ENCODE results near the gene IRGQ.

DNA sequence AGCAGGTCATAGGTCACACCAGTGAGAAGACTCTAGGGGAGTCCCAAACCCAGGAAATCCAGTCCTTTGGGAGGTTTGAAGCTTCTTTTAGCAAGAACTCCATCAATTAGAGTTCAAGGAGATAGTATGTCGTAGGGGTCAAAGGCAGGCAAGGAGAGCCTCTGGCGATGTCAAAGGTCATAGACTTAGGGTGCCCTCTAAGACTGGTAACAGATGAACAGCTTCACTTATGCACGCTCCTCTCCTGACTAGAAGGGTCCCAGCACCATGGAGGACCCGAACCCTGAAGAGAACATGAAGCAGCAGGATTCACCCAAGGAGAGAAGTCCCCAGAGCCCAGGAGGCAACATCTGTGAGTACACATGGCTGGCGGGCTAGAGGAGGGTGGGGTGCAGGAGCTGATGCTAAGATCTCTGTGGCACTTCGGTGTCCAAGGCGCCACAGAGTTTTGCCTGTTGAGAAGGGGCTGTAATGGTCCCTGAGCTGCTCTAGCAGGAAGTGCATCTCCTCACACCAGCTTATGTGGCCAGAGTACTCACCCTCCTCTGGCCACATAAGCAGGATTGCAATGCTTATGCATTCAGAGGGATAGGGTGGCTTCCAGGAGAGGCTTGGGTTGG, 1.0 kb upstream of the IRGQ start:
- TF ChIP-seq YY1 (IDR thresholded peaks at IDR 0.05; ENCODE audit: insufficient read depth, insufficient read length) (no peak), ZNF274 (IDR thresholded peaks at IDR 0.05; ENCODE audit: low read depth, low read length) (no peak), SUZ12 (IDR thresholded peaks at IDR 0.05; ENCODE audit: extremely low read depth, insufficient read depth, insufficient read length) (no peak)

Data from NT2/D1 (cell line).